HG02943 (cell line): ENCODE results near the gene DCAF12L2.
"Not testable (repeated sequence)": the region's sequence is repeated elsewhere in the genome, so short reads cannot be mapped to it uniquely, and the experiment has no call there.

Experiments used
- ATAC-seq: cut with Tn5 transposase; IDR thresholded peaks from one replicate; pipeline ENCODE4 v1.9.1; 2021; ENCODE audit warnings: mild to moderate bottlenecking, low read depth, moderate library complexity; ENCODE audit not compliant: unreplicated experiment

The DCAF12L2 gene

GRCh38 chrX:126165721-126166461, at the start of gene DCAF12L2:
TSS of gene DCAF12L2 (minus strand) at chrX:126166289. CDS start at chrX:126165924, 365 bp downstream.
- no peak for ATAC-seq

DNA sequence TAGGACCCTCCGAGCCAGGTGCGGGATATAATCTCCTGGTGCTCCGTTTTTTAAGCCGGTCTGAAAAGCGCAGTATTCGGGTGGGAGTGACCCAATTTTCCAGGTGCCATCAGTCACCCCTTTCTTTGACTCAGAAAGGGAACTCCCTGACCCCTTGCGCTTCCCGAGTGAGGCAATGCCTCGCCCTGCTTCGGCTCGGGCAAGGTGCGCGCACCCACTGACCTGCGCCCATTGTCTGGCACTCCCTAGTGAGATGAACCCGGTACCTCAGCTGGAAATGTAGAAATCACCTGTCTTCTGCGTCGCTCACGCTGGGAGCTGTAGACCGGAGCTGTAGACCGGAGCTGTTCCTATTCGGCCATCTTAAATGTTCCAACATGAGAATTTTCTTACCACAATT, 24.8 kb upstream of the DCAF12L2 start:
- ATAC-seq = not testable (repeated sequence)

DNA sequence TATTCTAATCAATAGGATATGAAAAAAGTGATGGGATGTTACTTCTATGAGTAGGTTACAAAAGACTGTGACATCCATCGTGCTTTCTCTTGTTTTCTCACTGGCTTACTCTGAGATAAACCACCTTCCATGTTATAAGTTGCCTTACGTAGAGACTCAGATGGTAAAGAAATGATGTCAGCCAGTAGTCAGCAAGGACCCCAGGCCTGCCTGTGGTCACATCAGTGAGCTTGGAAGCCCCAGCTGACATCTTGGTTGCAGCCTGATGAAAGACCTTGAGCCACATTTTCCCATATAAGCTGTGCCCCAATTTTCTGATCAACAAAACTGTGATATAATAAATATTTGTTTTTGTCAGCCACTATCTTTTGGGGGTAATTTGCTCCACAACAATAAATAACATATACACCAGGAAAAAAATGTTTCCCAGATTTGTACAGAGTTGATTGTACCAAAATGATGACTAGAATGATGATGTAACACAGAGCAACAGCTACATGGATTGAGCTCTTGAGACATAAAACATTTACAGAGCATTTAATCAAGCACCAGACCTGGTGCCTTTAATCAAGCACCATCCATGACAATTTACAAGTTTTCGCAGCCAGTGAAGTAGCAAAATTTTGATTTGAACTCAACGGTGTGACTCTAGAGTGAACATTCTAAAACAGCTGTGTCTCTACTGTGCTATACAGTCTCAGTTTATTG, 11.2 kb upstream of the DCAF12L2 start:
- no peak for ATAC-seq

DNA sequence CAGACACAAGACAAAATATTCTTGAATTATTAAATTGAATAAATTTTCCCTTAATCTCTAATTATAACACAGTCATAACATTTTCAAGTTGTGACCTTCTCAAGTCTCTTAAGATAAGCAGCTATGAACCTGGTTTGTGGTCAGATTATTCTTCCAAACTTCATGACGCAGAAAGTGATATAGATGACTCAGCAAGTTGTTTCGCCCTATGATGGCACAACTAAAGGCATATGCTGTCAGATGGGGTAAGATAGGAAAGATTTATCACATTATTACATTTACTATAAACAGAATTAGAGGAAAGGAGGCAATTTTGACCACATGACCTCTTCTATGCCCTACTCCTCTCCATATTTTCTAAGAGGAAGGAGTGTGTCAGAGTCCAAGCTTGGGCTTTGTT, 4.6 kb upstream of the DCAF12L2 start:
- ATAC-seq = no peak

- no peak for ATAC-seq
These were observed 1.5 kb upstream of the DCAF12L2 start for GRCh38 chrX:126167560-126167959.

- no peak for ATAC-seq
These were observed 728 bp downstream of the DCAF12L2 start for GRCh38 chrX:126165401-126165720.

- ATAC-seq = no peak
These were observed 1.2 kb downstream of the DCAF12L2 start for GRCh38 chrX:126164689-126165400.

GRCh38 chrX:126164226-126164625, 1.9 kb downstream of the DCAF12L2 start:
- no peak for ATAC-seq

DNA sequence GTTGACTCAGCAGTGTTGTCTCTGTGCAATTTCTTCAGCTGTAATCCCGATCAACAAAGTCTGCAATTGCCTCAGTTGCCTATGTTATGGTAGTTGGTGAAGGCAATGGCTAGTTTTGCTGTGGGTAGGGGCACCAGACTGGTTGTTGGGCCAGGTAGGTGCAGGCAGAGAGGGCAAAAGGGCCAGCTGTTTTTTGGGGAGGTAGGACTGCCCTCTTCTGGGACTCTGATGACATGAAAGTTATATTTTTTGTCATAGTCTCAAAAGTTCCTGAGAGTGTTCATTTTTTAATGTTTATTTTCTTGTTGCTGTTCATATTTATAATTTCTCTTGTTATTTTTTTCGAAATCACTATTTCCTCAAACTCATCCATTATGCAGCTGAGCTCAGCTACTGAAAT, 25.1 kb downstream of the DCAF12L2 start:
- no peak for ATAC-seq

- ATAC-seq = no peak
These were observed 28.2 kb downstream of the DCAF12L2 start for GRCh38 chrX:126137899-126138298.

DNA sequence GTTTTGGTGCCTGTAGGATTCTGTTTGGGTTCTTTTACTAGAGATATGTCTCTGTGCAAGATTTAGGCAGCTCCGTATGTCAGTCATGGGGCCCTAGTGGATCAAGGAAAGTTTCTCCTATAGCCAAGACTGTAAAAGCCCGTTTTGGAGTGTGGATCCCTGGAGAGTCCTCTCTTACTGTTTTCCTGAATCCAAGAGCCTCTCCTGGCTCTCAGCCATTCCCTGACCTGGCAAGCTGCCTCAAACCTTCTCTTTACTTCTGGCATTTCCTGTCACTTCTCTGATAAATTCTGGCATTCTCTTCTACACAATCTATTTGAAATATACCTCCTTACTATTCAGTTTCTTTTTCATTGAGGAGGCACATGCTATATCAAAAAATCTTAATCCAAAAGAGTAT, 41.4 kb downstream of the DCAF12L2 start:
- no peak for ATAC-seq
